Caco-2 (cell line): ENCODE measurements around the gene KIF17. TPM values are rescaled to one million over a fixed set of nuclear protein-coding genes. Genes with fewer than 3 reads are reported as not detected.
A peak's percentile ranks its signal among the peaks of the same experiment; 100 is the strongest.
"Not testable (repeated sequence)": the region's sequence is repeated elsewhere in the genome, so short reads cannot be mapped to it uniquely, and the experiment has no call there.

Experiments used
- BruUV-seq: library from RNA; stranded (reverse); fragments of 400-500 nt; replicated peaks from 2 replicates; lab custom pipeline; 2021; lab: Mats Ljungman, UMichigan
- CTCF ChIA-PET: fragments of 300-600 bp; sonication (Branson Sonifier 250); formaldehyde crosslinking; loops from one replicate; lab custom pipeline; 2022; ENCODE audit warnings: antibody characterized with exemption; lab: Charles Lee
- POLR2A ChIA-PET: fragments of 300-600 bp; sonication (Branson Sonifier 250); formaldehyde crosslinking; loops from one replicate; lab custom pipeline; 2022; ENCODE audit warnings: antibody characterized with exemption; lab: Charles Lee
- DNase-seq, 2 experiments: peaks; one replicate each; pipeline versions ENCODE4 v3.0.0 to v3.0.0-alpha.2; 2020 to 2022
- H3K27me3 ChIP-seq: replicated peaks from 2 replicates; pipeline ENCODE4 v1.6.0; 2011; ENCODE audit warnings: low read length; ENCODE audit not compliant: control insufficient read depth, insufficient read depth
- H3K36me3 ChIP-seq: 2 replicates; pipeline ENCODE4 v1.5.1; 2011; ENCODE audit warnings: low read length; ENCODE audit not compliant: control insufficient read depth, insufficient read depth
- H3K4me1 ChIP-seq: fragments of 250-450 bp; sonication (Bioruptor Pico); 2 replicates; pipeline ENCODE4 v1.5.1; 2020; ENCODE audit warnings: mild to moderate bottlenecking
- H3K4me3 ChIP-seq: 2 replicates; pipeline ENCODE4 v1.5.1; 2011; ENCODE audit warnings: low read depth, mild to moderate bottlenecking, control low read depth, low read length
- H3K9me3 ChIP-seq: fragments of 250-450 bp; sonication (Bioruptor Pico); 2 replicates; pipeline ENCODE4 v1.5.1; 2020; ENCODE audit warnings: mild to moderate bottlenecking, moderate library complexity
- H3K27ac Mint-ChIP-seq: one replicate; pipeline ENCODE4 v1.8.0; 2022; ENCODE audit warnings: mixed read lengths; ENCODE audit not compliant: unreplicated experiment
- H3K27me3 Mint-ChIP-seq: one replicate; pipeline ENCODE4 v1.8.0; 2022; ENCODE audit warnings: mixed read lengths; ENCODE audit not compliant: insufficient read depth, unreplicated experiment
- H3K36me3 Mint-ChIP-seq: one replicate; pipeline ENCODE4 v1.8.0; 2022; ENCODE audit warnings: mild to moderate bottlenecking, mixed read lengths; ENCODE audit not compliant: insufficient read depth, unreplicated experiment
- H3K4me1 Mint-ChIP-seq: one replicate; pipeline ENCODE4 v1.8.0; 2022; ENCODE audit warnings: low read depth, mixed read lengths; ENCODE audit not compliant: unreplicated experiment
- H3K4me3 Mint-ChIP-seq: one replicate; pipeline ENCODE4 v1.8.0; 2022; ENCODE audit warnings: mild to moderate bottlenecking, moderate library complexity, mixed read lengths; ENCODE audit not compliant: unreplicated experiment
- H3K9me3 Mint-ChIP-seq: one replicate; pipeline ENCODE4 v1.8.0; 2022; ENCODE audit warnings: mixed read lengths; ENCODE audit not compliant: unreplicated experiment
- intact Hi-C: fragments of 100-400 bp; cut with micrococcal nuclease; formaldehyde crosslinking; loops from one replicate; pipeline ENCODE4 v1.10.0; 2022; ENCODE audit not compliant: unreplicated experiment
- total RNA-seq: library from RNA; stranded (reverse); gene quantifications from 2 replicates; pipeline ENCODE4 v1.2.3, GENCODE V29; 2022
- TF ChIP-seq, protein P1 (sequence below), 2 experiments: fragments of 200-600 bp in 1 of 2; IDR thresholded peaks; 1 replicate in 1 of 2; 2 replicates in 1 of 2; pipeline versions ENCODE4 v1.5.1 to v1.8.0; 2011 to 2022; ENCODE audit warnings: antibody characterized with exemption in 1 of 2, control low read depth in 1 of 2, inconsistent platforms in 1 of 2, low read depth in 1 of 2, low read length in 1 of 2, mild to moderate bottlenecking in 1 of 2, moderate library complexity in 1 of 2; ENCODE audit not compliant: insufficient read depth in 1 of 2, severe bottlenecking in 1 of 2, unreplicated experiment in 1 of 2

The KIF17 gene
- total RNA-seq, 1 experiment from 2014 or later: 1.5 TPM

DNA sequence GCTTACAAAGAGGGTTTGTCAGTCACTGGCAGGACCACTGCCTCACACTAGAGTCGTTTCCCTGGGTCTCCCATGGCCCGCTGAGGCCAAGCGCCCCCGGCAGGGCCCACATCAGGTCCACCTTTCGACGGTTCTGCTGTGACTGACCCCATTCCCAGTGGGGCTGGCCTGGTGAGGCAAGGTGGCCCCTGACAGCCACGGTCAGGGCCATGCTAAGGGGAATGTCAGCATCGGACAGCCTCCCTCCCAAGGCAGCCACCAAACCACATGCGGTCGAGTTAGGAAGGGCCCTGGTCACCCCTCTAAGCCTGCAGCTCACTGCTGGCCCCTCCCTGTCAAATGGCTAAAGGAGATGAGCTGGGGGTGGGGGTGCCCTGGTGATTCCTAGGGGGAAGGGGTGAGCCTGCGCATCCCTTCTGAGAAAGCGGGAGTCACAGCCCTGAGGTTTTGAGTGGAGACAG is 2.9 kb upstream of the KIF17 start:
- Mint-ChIP-seq H3K9me3 (no peaks in the 10 kb centered on the region), H3K36me3 (no peaks in the 10 kb centered on the region), H3K27ac (no peak overlapping the region), H3K4me3 (no peak overlapping the region), H3K27me3 (peaks cover 3% of the 10 kb centered on the region), H3K4me1 (peaks cover 6% of the 10 kb centered on the region)
- peaks cover 11% of the 10 kb centered on the region for H3K4me1 ChIP-seq
- H3K4me3 ChIP-seq: no peak overlapping the region
- intact Hi-C loops: no loop called here
- DNase-seq: no peak
- H3K9me3 ChIP-seq: no peaks in the 10 kb centered on the region
- ChIA-PET CTCF (no interaction called here), POLR2A (no interaction called here)
- BruUV-seq: no TSS peak
- H3K36me3 ChIP-seq: no peaks in the 10 kb centered on the region
- TF ChIP-seq, protein P1, sequence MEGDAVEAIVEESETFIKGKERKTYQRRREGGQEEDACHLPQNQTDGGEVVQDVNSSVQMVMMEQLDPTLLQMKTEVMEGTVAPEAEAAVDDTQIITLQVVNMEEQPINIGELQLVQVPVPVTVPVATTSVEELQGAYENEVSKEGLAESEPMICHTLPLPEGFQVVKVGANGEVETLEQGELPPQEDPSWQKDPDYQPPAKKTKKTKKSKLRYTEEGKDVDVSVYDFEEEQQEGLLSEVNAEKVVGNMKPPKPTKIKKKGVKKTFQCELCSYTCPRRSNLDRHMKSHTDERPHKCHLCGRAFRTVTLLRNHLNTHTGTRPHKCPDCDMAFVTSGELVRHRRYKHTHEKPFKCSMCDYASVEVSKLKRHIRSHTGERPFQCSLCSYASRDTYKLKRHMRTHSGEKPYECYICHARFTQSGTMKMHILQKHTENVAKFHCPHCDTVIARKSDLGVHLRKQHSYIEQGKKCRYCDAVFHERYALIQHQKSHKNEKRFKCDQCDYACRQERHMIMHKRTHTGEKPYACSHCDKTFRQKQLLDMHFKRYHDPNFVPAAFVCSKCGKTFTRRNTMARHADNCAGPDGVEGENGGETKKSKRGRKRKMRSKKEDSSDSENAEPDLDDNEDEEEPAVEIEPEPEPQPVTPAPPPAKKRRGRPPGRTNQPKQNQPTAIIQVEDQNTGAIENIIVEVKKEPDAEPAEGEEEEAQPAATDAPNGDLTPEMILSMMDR (IDR thresholded peaks at IDR 0.05; ENCODE audit: insufficient read depth in 1 of 2, low read depth in 1 of 2, low read length in 1 of 2, severe bottlenecking in 1 of 2, unreplicated experiment in 1 of 2): no peak
- no peaks in the 10 kb centered on the region for H3K27me3 ChIP-seq

DNA sequence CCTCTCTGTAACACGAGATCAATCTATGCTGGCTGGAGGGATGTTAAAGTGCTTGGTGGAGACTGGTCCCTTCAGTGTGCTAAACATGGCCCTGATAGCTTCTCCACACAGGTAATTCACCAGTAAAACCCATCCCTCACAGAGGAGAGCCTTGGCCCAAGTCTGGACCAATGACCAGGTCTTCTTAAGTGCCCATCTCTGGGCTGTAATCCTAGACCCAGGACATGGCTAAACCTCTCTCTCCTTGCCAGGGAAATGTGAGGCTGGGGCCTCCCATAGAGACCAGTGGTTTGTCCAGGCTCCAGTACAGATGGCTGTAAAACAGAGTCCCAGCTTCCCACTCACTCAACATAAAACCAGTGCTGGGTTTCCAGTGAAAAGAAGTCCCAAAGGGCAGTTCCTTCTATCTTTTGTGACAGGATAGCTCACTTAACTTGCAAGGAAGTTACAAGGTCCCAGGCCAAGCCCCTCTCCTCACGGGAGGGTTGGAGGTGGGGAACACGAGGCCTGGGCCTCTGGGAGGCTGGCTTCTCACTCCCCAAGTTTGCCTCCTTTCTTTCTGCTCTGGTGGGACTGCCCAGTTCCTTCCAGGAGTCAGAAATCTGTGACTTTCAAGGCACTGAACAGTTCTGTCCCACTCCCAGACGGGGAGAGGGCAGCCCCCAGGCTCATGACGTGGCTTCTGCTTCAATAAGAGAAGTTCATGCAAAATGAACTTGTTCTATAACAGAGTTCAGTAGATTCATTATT is 2.2 kb upstream of the KIF17 start:
- no peak for DNase-seq
- no peaks in the 10 kb centered on the region for H3K36me3 Mint-ChIP-seq
- no peaks in the 10 kb centered on the region for H3K9me3 Mint-ChIP-seq
- intact Hi-C loops: no loop called here
- Histone ChIP-seq H3K36me3 (no peaks in the 10 kb centered on the region), H3K4me3 (no peak overlapping the region), H3K27me3 (no peaks in the 10 kb centered on the region), H3K4me1 (peaks cover 11% of the 10 kb centered on the region), H3K9me3 (no peaks in the 10 kb centered on the region)
- TF ChIP-seq, protein P1 (IDR thresholded peaks at IDR 0.05; ENCODE audit: insufficient read depth in 1 of 2, low read depth in 1 of 2, low read length in 1 of 2, severe bottlenecking in 1 of 2, unreplicated experiment in 1 of 2): no peak
- POLR2A ChIA-PET: no interaction called here
- H3K27ac Mint-ChIP-seq: no peak overlapping the region
- CTCF ChIA-PET: no interaction called here
- H3K4me1 Mint-ChIP-seq: peaks cover 6% of the 10 kb centered on the region
- no TSS peak for BruUV-seq
- no peak overlapping the region for H3K4me3 Mint-ChIP-seq
- H3K27me3 Mint-ChIP-seq: peaks cover 3% of the 10 kb centered on the region

DNA sequence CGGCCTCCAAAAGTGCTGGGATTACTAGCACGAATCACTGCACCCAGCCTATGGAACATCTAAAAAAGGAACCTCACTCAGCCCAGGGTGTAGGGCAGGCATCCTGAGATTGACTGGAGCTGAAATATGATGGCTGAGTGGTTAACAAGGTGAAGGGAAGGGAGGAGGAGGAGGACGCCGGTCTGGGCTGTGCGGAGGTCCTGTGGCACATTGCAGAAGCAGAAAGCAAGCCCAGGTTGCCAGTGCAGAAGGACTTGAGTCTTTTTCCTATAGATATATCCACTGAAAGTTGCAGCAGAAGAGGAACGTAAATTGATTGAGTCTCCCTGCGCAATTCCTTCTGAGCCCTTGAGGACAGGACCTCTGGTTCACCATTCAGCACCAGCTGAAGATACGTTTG is 1.5 kb upstream of the KIF17 start:
- Histone ChIP-seq H3K4me3 (no peak overlapping the region), H3K9me3 (no peaks in the 10 kb centered on the region), H3K27me3 (no peaks in the 10 kb centered on the region), H3K36me3 (no peaks in the 10 kb centered on the region), H3K4me1 (peaks cover 11% of the 10 kb centered on the region)
- Mint-ChIP-seq H3K4me1 (peaks cover 6% of the 10 kb centered on the region), H3K27me3 (peaks cover 3% of the 10 kb centered on the region), H3K9me3 (no peaks in the 10 kb centered on the region), H3K36me3 (no peaks in the 10 kb centered on the region), H3K27ac (no peak overlapping the region), H3K4me3 (peak overlapping the region; percentile 71)
- intact Hi-C loops: no loop called here
- no TSS peak for BruUV-seq
- DNase-seq: no peak
- TF ChIP-seq, protein P1 (IDR thresholded peaks at IDR 0.05; ENCODE audit: insufficient read depth in 1 of 2, low read depth in 1 of 2, low read length in 1 of 2, severe bottlenecking in 1 of 2, unreplicated experiment in 1 of 2): no peak
- ChIA-PET POLR2A (no interaction called here), CTCF (interaction anchor here (1.9 kb wide), 1 partner anchor 22 kb away, joined by 11 read pairs; no protein-coding TSS in a partner anchor)

DNA sequence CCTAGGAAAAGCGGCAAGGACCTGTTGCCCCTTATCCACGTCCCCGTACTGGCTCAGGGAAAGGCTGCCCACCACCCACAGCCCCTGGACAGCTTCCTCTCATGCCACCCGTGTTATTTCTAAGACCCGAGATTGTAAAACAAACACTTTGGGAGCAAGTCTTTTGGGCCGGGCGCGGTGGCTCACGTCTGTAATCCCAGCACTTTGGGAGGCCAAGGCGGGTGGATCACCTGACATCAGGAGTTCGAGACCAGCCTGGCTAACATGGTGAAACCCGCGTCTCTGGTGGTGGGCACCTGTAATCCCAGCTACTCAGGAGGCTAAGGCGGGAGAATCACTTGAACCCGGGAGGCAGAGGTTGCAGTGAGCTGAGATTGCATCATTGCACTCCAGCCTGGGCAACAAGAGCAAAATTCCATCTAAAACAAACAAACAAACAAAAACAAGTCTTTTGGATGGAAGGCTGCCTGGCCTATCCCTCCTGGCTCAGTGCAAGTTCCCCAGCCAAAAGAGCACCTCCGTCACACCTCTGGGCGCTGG is 606 bp upstream of the KIF17 start:
- H3K4me1 Mint-ChIP-seq, H3K9me3 Mint-ChIP-seq, DNase-seq, H3K27me3 ChIP-seq, H3K27ac Mint-ChIP-seq, intact Hi-C loops, H3K9me3 ChIP-seq, H3K27me3 Mint-ChIP-seq, BruUV-seq, H3K36me3 ChIP-seq, H3K36me3 Mint-ChIP-seq: not testable (repeated sequence)
- ChIA-PET POLR2A (interaction anchor here (0.8 kb wide), 1 partner anchor 22 kb away, joined by 5 read pairs; no protein-coding TSS in a partner anchor), CTCF (interaction anchor here (0.7 to 1.9 kb wide), 2 partner anchors 15 to 22 kb away, joined by 4 to 11 read pairs; no protein-coding TSS in a partner anchor)
- peaks cover 11% of the 10 kb centered on the region for H3K4me1 ChIP-seq
- H3K4me3 Mint-ChIP-seq: peak overlapping the region; percentile 71
- peak overlapping the region; percentile 58 for H3K4me3 ChIP-seq
